ENCODE results near the gene ASB2.

The ASB2 gene

DNA sequence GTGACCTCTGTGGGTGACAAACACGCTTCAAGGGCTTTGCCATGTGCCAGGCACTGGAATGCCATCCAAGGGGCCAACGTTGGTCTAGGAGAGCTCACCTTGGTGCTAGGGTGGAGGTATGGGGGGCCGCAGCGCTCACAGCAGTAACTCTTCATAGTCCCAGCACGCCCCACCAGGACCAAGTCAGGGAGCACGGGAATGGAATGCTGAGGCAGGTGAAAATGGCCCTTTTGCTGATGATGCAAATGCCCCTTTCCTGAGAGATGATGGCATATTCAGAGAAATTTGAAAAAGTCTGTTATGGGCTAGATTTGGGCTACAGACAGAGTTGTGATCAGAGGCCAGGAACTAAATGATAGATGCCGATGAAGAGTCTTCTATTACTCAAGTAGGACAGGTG is 59.2 kb downstream of the ASB2 start:
- no peak for DNase-seq (ENCODE audit: low read depth, low spot score)
- no peak for TF ChIP-seq YY1 (IDR thresholded peaks at IDR 0.05; ENCODE audit: insufficient read depth, insufficient read length)
- TF ChIP-seq ZNF274 (IDR thresholded peaks at IDR 0.05; ENCODE audit: low read depth, low read length), result no peak
- no peak for TF ChIP-seq SUZ12 (IDR thresholded peaks at IDR 0.05; ENCODE audit: extremely low read depth, insufficient read depth, insufficient read length)
- no peaks in the 10 kb centered on the region; the same call in 1 of the 2 replicates for H3K9me3 ChIP-seq (ENCODE audit: insufficient read depth, low read length)
- no peaks in the 10 kb centered on the region for H3K36me3 ChIP-seq (ENCODE audit: insufficient read depth, insufficient read length, low read length)
- H3K4me1 ChIP-seq (ENCODE audit: insufficient read depth, insufficient read length), result no peaks in the 10 kb centered on the region
- H3K27me3 ChIP-seq (ENCODE audit: insufficient read depth, insufficient read length), result no peaks in the 10 kb centered on the region
- no peak overlapping the region for H3K4me3 ChIP-seq (ENCODE audit: insufficient read length, low read depth)
- no peak overlapping the region for H3K9ac ChIP-seq (ENCODE audit: insufficient read length, low read depth)

DNA sequence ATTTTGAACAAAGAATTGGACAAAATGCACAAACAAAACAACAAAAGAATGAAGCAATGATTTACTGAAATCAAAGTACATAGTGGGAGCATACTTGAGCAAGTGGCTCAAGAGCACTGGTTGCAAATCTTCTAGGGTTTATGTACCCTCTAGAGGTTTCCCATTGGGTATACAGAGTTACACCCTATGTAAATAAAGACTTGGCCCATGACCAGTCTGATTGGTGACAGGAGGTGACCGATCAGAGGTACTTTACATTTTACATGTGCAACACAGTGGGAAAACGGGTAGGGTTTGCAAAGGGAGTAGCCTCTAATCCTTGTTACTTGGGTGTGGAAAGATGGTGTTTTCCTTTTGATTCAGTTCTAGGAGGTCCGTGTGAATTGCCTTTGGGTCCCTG is 59.9 kb downstream of the ASB2 start:
- H3K4me3 ChIP-seq (ENCODE audit: insufficient read length, low read depth), result no peak overlapping the region
- H3K36me3 ChIP-seq (ENCODE audit: insufficient read depth, insufficient read length, low read length), result no peaks in the 10 kb centered on the region
- no peaks in the 10 kb centered on the region for H3K27me3 ChIP-seq (ENCODE audit: insufficient read depth, insufficient read length)
- no peak overlapping the region for H3K9ac ChIP-seq (ENCODE audit: insufficient read length, low read depth)
- TF ChIP-seq SUZ12 (IDR thresholded peaks at IDR 0.05; ENCODE audit: extremely low read depth, insufficient read depth, insufficient read length) (no peak), ZNF274 (IDR thresholded peaks at IDR 0.05; ENCODE audit: low read depth, low read length) (no peak), YY1 (IDR thresholded peaks at IDR 0.05; ENCODE audit: insufficient read depth, insufficient read length) (no peak)
- H3K9me3 ChIP-seq (ENCODE audit: insufficient read depth, low read length), result no peaks in the 10 kb centered on the region; the same call in 1 of the 2 replicates
- H3K4me1 ChIP-seq (ENCODE audit: insufficient read depth, insufficient read length), result no peaks in the 10 kb centered on the region
- DNase-seq (ENCODE audit: low read depth, low spot score), result no peak

DNA sequence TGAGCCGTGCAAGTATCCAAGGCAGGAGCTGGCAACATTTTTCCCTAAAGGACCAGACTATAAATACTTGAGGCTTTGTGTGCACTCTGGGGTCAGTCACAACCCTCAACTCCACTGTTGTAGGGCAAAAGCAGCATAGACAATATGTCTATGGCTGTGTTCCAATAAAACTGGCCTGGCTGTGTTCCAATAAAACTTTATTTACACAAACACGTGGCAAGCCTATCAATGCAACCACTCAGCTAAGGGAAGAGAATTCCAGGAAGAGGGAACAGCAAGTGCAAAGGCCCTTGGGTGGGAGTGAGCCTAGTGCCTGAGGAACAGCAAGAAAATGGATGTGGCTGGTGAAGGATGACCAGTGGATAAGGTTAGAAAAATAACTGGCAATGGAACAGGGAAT is 60.6 kb downstream of the ASB2 start:
- H3K4me3 ChIP-seq (ENCODE audit: insufficient read length, low read depth), result no peak overlapping the region
- H3K9ac ChIP-seq (ENCODE audit: insufficient read length, low read depth), result no peak overlapping the region
- H3K9me3 ChIP-seq (ENCODE audit: insufficient read depth, low read length), result no peaks in the 10 kb centered on the region; the same call in 1 of the 2 replicates
- TF ChIP-seq ZNF274 (IDR thresholded peaks at IDR 0.05; ENCODE audit: low read depth, low read length), result no peak
- TF ChIP-seq YY1 (IDR thresholded peaks at IDR 0.05; ENCODE audit: insufficient read depth, insufficient read length), result no peak
- no peak for TF ChIP-seq SUZ12 (IDR thresholded peaks at IDR 0.05; ENCODE audit: extremely low read depth, insufficient read depth, insufficient read length)
- no peaks in the 10 kb centered on the region for H3K4me1 ChIP-seq (ENCODE audit: insufficient read depth, insufficient read length)
- no peaks in the 10 kb centered on the region for H3K36me3 ChIP-seq (ENCODE audit: insufficient read depth, insufficient read length, low read length)
- no peak for DNase-seq (ENCODE audit: low read depth, low spot score)
- no peaks in the 10 kb centered on the region for H3K27me3 ChIP-seq (ENCODE audit: insufficient read depth, insufficient read length)

DNA sequence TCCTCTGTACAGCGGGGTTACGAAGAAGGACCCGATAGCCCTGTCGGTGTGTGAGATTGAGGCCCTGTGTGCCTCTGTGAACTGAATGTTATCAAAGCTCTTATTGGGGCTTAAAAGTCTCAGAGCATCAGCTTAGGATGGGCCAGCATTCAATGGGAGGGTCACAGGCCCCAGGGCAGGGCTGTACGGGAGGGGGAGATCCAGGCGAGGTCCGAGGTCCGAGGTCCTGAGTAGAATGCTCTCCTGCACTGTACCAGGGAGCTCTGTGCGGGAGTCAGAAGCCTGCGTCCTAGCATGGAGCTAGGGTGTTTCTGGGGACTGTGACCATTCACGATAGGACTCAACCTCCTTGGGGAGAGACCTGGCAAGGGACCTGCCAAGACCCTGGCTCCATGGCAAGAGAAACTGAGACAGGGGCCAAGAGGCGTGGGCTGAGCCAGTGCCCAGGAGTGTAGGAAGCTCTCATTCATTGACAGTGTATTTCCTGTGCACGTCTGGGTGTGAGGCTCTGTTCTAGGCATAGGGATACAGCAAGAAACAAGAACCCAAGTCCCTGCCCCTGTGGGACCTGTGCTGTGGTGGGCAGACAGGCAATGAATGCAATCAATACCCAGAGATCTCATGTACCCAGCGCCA is 61.2 kb downstream of the ASB2 start:
- DNase-seq (ENCODE audit: low read depth, low spot score), result no peak
- TF ChIP-seq SUZ12 (IDR thresholded peaks at IDR 0.05; ENCODE audit: extremely low read depth, insufficient read depth, insufficient read length), result no peak
- TF ChIP-seq ZNF274 (IDR thresholded peaks at IDR 0.05; ENCODE audit: low read depth, low read length), result no peak
- no peak for TF ChIP-seq YY1 (IDR thresholded peaks at IDR 0.05; ENCODE audit: insufficient read depth, insufficient read length)
- no peaks in the 10 kb centered on the region; the same call in 1 of the 2 replicates for H3K9me3 ChIP-seq (ENCODE audit: insufficient read depth, low read length)
- no peaks in the 10 kb centered on the region for H3K4me1 ChIP-seq (ENCODE audit: insufficient read depth, insufficient read length)
- no peaks in the 10 kb centered on the region for H3K27me3 ChIP-seq (ENCODE audit: insufficient read depth, insufficient read length)
- H3K4me3 ChIP-seq (ENCODE audit: insufficient read length, low read depth), result no peak overlapping the region
- H3K36me3 ChIP-seq (ENCODE audit: insufficient read depth, insufficient read length, low read length), result no peaks in the 10 kb centered on the region
- no peak overlapping the region for H3K9ac ChIP-seq (ENCODE audit: insufficient read length, low read depth)

DNA sequence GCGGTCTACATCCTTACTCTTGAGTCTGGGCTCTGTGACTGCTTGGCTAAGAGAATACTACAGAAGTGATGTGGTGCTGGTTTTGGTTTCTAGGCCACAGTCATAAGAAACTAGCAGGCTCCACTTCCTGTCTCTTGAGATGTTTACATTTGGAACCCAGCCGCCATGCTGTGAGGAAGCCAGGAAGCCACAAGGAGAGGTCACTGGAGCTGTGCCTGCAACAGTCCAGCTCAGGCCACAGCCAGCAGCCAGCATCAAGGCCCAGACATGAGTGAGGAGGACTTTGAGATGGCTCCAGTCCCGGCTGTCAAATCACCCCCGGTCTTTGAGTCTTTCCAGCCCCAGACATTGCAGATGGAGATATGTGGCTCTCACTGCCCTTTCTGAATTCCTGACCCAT is 62.1 kb downstream of the ASB2 start:
- Histone ChIP-seq H3K27me3 (ENCODE audit: insufficient read depth, insufficient read length) (no peaks in the 10 kb centered on the region), H3K36me3 (ENCODE audit: insufficient read depth, insufficient read length, low read length) (no peaks in the 10 kb centered on the region), H3K9me3 (ENCODE audit: insufficient read depth, low read length) (no peaks in the 10 kb centered on the region), H3K9ac (ENCODE audit: insufficient read length, low read depth) (no peak overlapping the region), H3K4me1 (ENCODE audit: insufficient read depth, insufficient read length) (no peaks in the 10 kb centered on the region), H3K4me3 (ENCODE audit: insufficient read length, low read depth) (no peak overlapping the region)
- no peak for TF ChIP-seq SUZ12 (IDR thresholded peaks at IDR 0.05; ENCODE audit: extremely low read depth, insufficient read depth, insufficient read length)
- DNase-seq (ENCODE audit: low read depth, low spot score), result no peak

DNA sequence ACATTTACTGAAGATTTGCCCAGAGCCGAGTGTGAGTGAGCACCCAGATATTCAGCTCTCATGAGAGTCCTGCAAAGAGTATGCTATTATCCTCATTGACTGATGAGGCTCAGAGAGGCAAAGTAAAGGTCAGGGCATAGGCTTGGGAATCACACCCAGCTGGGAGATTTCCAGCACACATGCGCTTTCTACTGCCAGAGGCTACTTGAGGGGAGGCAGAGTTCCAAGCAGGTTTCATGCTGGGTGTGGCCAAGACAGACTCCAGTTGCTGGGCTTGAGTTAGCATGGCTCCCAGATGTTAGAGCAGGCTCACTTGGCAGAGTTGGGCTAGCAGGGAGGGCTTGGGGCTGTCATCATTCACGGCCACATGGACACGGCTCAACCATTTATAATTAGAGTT is 63.6 kb downstream of the ASB2 start:
- Histone ChIP-seq H3K27me3 (ENCODE audit: insufficient read depth, insufficient read length) (no peaks in the 10 kb centered on the region), H3K9me3 (ENCODE audit: insufficient read depth, low read length) (no peaks in the 10 kb centered on the region), H3K4me3 (ENCODE audit: insufficient read length, low read depth) (no peak overlapping the region), H3K4me1 (ENCODE audit: insufficient read depth, insufficient read length) (no peaks in the 10 kb centered on the region), H3K36me3 (ENCODE audit: insufficient read depth, insufficient read length, low read length) (no peaks in the 10 kb centered on the region), H3K9ac (ENCODE audit: insufficient read length, low read depth) (no peak overlapping the region)
- TF ChIP-seq SUZ12 (IDR thresholded peaks at IDR 0.05; ENCODE audit: extremely low read depth, insufficient read depth, insufficient read length), result no peak
- TF ChIP-seq YY1 (IDR thresholded peaks at IDR 0.05; ENCODE audit: insufficient read depth, insufficient read length), result no peak
- TF ChIP-seq ZNF274 (IDR thresholded peaks at IDR 0.05; ENCODE audit: low read depth, low read length), result no peak
- no peak for DNase-seq (ENCODE audit: low read depth, low spot score)

DNA sequence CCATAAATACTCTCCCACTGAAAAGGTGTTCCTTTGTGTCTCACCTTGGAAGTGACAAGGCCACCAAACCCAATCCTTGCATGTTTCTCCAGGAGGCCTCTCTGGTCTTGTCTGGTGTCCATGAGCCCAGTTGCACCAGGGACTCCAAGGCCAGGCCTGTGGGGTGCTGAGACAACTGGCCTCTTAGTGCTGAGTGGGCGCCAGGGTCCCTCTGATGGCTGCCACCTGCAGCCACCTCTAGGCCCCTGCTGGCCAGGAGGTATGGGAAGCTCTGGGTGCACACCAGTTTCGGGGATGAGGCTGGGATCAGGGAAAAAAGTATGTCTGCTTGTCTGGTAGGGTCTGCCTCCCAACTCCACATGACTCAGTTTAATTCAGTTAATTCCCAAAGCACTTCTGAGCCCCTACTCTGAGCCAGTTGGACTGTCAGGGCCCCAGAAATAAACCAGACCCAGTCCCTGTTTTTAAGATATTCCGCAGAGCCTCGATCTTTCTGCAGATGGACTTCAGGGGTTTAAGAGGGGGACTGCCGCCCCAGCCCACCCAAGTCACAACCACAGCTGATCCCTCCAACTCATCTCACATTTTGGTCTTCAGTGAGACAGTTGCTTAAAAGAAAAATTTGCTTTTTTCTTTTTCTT is 64.3 kb downstream of the ASB2 start:
- no peak overlapping the region for H3K4me3 ChIP-seq (ENCODE audit: insufficient read length, low read depth)
- DNase-seq (ENCODE audit: low read depth, low spot score), result no peak
- no peaks in the 10 kb centered on the region for H3K9me3 ChIP-seq (ENCODE audit: insufficient read depth, low read length)
- H3K27me3 ChIP-seq (ENCODE audit: insufficient read depth, insufficient read length), result no peaks in the 10 kb centered on the region
- no peaks in the 10 kb centered on the region for H3K36me3 ChIP-seq (ENCODE audit: insufficient read depth, insufficient read length, low read length)
- no peak overlapping the region for H3K9ac ChIP-seq (ENCODE audit: insufficient read length, low read depth)
- no peaks in the 10 kb centered on the region for H3K4me1 ChIP-seq (ENCODE audit: insufficient read depth, insufficient read length)
- TF ChIP-seq ZNF274 (IDR thresholded peaks at IDR 0.05; ENCODE audit: low read depth, low read length) (no peak), SUZ12 (IDR thresholded peaks at IDR 0.05; ENCODE audit: extremely low read depth, insufficient read depth, insufficient read length) (no peak), YY1 (IDR thresholded peaks at IDR 0.05; ENCODE audit: insufficient read depth, insufficient read length) (no peak)

Data from NT2/D1 (cell line).